HG03571 (cell line): Measurements from ENCODE around the gene NDE1.
"Not testable (repeated sequence)": the region's sequence is repeated elsewhere in the genome, so short reads cannot be mapped to it uniquely, and the experiment has no call there.

Experiments used
- ATAC-seq: cut with Tn5 transposase; IDR thresholded peaks from one replicate; pipeline ENCODE4 v1.9.1; 2021; ENCODE audit not compliant: unreplicated experiment

NDE1 gene

DNA sequence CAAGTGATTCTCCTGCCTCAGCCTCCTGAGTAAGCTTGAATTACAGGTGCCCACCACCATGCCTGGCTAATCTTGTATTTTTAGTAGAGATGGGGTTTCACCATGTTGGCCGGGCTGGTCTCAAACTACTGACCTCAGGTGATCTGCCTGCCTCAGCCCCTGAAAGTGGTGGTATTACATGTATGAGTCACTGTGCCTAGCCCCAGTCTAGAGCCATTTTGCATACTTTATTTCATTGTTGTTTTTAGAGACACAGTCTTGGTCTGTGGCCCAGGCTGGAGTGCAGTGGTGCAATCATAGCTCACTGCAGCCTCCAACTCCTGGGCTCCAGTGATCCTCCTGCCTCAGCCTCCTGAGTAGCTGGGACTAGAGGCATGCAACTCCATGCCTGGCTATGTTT lies 42.5 kb downstream of the NDE1 start:
- ATAC-seq: not testable (repeated sequence)

DNA sequence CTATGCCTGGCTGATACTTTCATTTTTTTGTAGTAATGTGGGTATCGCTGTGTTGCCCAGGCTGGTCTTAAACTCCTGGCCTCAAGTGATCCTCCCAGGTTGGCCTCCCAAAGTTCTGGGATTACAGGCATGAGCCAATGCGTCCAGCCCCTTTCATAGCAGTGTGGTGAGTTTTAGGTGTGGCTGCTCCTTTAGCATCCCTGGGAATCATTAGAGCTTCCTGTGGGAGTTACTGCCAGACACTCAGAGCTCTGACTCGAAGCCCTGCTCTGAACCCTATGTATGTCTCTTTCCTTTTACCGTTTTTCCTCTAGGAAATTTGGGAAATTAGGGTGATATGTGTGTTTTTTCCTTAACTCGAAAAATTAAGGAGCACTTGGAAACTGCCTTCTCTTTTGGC lies 44.5 kb downstream of the NDE1 start:
- ATAC-seq: no peak

DNA sequence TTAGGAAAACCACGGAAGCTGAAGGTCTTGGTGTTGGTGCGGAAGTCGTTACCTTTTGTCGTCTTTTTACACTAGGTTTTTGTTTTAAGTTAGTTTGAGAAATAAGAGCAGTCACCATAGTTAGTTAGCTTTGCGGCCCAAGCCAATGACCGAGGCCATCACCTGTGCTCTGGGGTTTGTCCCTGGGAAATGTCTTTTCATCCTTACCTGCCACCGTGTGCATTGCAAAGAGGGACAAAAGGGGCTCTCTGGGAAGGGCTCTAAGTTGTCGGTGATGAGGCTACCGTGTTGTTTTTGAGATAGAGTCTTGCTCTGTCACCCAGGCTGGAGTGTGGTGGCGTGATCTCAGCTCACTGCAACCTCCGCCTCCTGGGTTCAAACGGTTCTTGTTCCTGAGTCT lies 49.8 kb downstream of the NDE1 start:
- ATAC-seq: no peak

DNA sequence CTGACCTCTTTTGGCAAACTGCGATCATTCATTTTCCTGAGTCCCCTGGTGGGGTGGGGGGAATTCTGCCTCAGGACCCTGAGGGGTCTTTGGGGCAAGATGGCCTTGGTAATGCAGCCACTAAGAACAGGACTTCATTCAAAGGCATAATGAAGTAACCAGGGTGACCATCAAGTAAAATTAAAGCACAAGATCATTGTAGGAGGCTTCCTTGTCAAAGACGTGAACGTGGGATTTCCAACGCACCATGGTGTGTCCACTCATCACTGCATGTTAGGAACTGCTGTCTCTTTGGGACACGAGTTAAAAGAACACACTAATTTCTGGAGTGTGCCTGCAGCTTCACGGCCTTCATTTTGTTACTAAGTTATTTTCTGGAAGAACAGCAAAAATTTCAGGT lies 51.3 kb downstream of the NDE1 start:
- no peak for ATAC-seq

DNA sequence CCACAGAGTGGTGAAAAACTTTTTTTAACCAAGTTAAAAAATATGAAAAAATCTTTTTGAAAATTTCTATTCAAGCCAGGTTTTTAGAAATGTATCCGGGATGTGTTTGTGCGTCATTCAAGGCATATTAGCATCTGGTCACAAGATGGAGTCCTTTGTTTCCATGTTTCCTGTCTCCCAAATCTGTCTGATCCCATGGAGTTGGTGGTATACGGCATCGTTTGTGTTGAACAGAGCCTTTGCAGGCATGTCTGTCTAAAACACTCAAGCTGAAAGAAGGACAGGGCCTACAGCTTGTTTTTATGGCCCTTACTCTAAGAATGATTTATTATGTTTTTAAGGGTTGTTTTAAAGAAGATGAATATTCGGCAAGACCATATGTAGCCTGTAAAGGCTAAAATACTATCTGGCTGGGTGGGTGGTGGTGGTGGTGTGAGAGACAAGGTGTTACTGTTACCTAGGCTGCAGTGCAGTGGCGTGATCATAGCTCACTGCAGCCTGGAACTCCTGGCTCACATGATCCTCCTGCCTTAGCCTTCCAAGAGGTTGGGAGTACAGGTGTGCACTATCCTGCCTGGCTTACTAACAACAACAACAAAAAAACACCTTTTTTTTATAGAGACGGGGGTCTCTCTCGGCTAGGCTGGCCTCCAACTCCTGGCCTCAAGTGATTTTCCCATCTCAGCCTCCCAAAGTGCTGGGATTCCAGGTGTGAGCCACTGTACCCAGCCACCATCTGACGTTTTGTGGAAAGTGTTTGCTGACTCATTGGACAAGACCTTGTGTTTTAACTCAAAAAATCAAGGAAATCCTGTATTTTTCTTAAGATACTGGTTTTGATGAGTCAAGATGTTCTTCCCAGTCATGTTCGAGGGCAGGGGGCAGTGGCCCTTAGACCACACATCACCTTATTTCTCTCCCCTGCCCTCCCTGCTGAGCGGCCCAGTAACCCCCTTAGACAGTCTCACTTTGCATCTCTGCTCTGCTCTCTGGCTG lies 52.2 kb downstream of the NDE1 start:
- ATAC-seq: no peak

DNA sequence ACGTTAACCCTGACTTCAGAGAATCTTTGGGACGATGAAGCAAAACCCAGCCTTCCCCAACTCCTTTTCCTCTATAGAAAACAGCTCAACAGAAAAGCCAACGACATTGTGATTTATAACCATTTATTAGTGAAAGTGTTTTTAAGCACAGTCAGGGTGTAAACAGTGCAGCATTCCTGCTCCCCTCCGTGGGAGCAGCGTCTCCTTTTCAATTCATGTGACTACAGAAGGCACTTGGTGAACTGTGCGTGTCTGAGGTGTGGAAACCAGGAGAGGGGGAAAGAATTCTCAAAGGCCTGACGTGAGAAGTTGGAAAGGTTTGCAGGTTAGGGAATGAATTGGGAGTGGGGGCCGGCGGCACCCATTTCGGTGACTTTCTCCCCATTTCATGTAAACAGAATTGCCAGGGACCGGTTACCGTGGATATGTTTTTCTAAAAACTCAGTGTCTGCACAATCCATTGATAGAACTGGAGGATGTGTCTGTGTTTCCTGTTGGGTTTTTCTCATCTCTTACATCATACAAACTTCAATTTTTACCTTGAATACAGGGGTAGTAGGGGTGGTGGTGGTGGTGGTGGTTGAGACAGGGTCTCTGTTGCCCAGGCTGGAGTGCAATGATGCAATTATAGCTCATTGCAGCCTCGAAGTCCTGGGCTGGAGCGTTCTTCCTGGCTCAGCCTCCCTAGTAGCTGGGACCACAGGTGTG lies 53.1 kb downstream of the NDE1 start:
- ATAC-seq: no peak

DNA sequence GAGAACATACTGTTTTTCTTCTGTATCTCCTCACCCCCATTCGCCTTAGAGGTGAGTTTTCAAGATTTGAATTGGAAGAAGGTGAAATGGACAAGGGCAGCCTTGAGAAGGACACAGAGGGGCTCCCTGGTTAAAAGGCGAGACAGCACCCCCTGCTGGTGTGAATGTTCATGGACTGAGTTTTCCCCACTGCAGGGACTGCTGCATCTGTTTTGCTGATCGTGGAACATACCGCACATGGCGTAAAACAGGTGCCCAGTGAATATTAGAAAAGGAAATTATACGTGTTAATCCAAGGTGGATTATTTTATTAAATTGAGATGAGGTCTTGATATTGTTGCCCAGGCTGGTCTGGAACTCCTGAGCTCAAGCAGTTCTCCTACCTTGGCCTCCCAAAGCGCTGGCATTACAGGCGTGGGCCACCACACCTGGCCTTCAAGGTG lies 54.5 kb downstream of the NDE1 start:
- ATAC-seq: no peak

DNA sequence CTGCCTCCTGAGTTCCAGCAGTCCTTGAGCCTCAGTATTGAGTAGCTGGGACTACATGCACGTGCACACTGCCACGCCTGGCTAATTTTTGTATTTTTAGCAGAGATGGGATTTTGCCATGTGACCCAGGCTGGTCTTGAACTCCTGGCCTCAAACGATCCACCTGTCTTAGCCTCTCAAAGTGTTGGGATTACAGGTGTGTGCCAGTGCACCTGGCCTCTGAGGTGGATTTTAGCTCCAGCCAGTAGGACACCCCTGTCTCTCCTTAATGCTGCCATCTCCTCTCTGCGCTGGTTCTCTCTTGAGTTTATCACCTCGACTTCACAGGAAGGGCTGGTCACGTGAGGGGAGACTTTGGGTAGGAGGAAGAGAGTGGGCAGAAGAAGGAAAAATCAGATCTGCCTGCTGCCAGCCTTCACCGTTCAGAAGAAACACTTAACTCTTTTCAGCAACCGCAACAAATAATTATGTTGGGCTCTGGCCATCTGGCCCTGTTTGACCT lies 55.1 kb downstream of the NDE1 start:
- ATAC-seq: no peak

DNA sequence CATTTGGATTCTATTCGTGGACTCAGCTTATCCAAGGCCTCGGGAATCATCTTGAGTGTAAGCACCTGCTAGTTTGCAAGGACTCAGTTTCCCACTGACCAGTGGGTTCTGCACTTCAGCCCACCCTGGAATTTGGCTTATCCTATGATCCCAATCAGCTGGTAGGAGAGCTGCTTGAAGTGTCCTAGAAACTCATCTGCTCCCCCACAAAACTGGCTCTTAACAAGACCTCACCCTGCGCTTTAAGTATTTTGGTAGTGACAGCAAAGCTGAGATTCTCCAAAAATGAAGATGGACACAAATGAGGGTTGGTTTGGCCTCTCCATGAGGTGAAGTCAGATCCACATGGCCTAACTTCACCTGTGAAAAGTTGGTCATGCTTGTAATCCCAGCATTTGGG lies 57.3 kb downstream of the NDE1 start:
- ATAC-seq: no peak

DNA sequence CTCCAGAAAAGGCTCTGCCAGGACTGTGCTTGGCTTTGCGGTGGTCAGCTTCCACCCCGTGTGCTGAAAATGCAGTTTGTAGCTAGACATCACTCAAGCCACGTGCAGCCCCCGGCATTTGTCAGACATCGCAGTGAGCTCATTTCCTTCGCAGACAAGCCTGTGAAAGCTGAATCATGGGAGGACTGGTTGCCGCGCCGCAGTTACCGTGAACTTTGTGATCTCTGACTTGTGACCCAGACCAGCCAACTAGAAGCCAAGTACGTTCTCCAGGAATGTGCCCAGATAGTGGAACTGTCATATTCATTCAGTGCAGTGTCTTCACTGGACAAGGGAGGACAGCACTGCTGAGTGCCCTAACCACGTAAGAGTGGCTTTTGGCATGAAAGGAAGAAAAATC lies 58.1 kb downstream of the NDE1 start:
- no peak for ATAC-seq

DNA sequence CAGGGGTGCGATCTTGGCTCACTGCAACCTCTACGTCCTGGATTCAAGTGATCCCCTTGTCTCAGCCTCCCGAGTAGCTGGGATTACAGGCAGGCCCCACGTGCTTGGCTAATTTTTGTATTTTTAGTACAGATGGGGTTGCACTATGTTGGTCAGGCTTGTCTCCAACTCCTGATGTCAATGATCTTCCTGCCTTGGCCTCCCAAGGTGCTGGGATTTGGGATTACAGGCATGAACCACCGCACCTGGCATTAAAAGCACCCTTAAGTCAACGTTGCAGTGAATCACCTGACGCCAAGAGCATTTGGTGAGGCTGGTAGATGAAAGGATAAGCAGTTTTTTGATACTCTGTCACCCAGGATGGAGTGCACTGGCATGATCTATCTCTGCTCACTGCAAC lies 59.0 kb downstream of the NDE1 start:
- no peak for ATAC-seq

DNA sequence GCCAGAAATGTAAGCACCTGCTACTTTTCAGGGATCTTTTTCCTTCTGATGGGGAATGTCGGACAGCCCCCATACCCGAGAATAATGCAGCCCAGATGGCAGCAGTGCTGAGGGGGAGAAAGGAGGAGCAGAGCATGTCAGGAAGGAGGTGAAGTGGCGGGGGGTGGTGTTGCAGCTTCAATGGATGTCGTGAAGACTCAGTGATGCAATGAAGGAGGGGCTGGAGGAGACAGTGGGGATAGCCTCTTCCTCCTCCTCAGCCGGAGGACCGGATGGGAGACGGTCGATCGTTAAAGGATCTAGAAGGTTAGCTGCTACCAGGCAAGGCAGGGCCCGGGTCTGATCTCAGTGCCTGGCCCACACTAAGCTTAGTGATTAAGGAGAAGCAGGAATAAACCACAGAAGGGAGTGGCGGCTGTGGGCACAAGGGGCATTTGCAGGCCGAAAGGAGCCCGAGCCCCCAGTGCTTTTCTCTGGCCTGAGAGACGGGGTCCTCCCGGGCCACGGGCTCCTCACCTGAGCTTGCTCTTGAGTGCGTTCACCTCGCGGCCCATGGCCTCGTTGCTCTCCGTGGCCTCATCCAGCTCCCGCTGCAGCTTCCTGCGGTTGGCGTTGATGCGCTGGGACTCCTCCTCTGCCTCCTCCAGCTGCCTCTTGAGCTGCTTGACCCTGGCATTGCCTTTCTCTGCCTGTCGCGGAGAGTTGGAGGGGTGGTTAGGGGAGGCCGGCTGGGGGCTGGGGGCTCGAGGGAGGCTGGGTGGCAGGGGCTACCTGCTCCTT lies 64.5 kb downstream of the NDE1 start:
- ATAC-seq: no peak

DNA sequence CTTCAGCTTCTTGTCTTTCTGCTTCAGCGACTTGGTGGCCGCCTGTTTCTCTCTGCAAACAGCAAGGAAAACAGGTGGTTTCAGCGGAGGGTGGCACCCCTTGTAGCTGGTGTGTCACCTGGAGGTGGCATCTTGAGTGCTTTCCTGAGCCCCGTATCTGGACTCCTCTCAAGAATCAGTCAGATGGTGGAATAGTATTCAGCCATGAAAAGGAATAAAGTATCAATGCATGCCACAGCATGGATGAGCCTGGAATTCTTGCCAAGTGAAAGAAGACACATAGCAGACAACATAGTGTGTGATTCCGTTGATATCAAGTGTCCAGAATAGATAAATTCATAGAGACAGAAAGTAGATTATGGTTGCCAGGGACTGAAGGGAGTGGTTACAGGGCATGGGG lies 65.2 kb downstream of the NDE1 start:
- ATAC-seq: no peak

DNA sequence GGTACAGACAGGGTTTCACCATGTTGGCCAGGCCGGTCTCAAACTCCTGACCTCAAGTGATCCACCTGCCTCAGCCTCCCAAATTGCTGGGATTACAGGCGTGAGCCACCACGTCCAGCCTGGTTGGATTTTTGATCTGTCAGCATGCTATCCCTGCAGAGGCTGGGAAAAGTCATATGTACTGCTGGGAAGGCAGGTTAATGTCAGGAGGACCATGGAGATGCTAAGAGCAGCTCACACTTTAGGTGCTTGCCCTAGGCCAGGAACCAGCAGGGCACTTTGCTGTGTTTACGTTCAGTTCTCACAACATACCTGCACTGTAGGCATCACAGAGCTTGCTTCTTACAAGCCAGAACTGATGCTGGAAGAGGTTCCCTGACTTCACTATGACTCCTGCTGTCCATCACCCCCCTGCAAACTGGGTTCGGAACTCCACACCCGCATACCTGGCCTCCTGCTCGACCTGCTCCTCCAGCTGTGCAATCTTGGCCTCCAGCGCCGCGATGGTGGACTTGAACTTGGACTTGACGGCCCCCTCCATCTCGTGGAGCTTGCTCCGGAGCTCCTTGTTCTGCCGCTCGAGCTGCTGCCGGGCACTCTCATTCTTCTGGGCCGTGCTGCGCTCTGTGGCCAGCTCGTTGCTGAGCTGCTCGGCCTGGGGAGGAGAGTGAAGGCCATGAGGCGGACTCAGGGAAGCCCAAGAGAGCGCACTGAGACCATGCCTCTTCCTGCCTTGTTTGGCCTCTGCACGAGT lies 66.8 kb downstream of the NDE1 start:
- no peak for ATAC-seq

DNA sequence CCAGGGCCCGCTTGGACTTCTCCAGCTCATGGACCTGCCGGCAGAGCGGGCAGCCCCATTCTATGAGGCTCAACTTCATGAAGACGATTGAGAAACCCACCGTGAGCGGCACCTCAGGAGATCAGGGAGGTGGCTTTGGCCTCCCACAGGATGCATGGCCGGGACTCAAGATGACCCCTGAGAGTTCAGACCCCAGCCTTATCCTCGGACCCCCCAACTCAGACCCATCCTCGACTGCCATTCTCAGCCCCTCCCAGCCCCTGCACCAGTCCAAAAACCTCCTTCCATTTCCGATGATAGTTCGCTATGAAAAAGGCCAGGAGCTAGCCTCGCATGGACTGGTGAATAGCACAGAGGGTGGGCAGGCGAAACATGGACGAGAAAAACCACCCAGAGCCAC lies 71.0 kb downstream of the NDE1 start:
- no peak for ATAC-seq

DNA sequence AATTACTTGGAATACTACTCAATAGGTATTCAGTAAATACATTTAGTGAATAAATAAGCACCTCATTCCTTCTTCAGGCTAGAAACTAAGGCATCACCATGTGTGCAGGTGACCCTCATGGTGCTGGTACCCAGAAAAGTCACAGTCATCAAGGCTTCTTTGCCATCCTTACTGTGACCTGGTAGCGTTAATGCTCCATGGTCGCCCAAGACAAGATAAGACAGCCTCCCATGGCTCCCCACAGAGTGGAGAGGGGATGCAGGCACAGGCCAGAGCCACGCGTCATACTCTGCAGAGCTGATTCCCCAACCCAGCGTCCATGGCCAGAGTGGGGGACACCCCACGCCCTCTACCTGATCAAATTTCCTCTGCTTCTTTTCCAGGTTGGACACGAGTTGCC lies 73.8 kb downstream of the NDE1 start:
- ATAC-seq: no peak

DNA sequence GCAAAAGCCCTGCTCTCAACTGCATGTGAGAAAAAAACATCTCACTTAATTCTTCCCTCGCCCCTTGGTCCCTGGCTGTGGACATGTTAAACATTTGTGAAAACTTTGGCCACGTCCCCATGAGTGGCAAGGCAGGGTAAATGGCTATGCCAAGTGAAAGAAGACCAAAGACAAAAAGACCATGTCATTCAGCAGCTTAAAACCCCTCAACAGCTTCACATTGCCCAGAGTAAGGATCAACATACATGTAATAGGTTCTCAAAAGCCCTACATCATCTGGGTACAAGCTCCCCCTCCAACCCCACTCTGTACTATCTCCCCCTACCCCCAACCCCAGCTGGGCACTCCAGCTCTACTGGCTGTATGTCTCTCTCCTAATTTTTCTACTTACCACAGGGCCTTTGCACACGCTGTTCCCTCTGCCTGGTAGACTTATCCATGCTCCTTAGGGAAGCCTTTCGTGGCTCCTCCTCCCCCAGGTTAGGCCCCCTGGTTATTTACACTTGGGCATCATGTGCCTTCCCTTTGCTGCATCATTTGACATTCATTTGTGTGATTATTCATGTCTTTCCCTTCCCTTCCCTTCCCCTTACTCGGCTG lies 75.7 kb downstream of the NDE1 start:
- ATAC-seq: no peak

DNA sequence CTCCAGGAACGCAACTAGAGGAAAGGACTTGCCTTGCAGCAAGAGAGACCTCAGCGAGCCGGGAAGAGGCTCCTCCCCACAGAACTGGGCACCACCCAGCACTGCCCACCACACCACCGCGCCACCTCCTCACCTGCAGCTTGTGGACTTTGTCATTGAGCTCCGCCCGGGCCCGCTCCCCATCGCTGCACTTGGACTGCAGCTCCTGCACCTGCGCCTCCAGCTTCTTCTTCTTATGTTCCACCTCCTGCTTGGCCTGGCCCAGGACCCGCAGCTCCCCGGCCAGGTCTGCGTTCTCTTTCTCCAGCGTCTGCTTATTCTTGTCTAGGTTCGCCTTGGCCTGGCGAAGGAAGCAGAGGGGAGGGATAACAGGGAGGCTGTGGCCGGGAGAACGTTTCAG lies 76.7 kb downstream of the NDE1 start:
- ATAC-seq: no peak

DNA sequence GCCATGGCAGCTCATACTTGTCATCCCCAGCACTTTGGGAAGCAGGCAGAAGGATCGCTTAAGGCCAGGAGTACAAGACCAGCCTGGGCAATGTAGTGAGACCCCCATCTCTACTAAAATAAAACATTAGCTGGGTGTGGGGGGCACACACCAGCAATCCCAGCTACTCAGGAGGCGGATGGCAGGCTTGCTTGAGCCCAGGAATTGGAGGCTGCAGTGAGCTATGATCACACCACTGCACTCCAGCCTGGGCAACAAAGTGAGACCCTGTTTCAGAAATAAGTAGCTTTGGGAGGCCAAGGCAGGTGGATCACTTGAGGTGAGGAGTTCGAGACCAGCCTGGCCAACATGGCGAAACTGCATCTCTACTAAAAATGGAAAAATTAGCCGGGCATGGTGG lies 77.7 kb downstream of the NDE1 start:
- not testable (repeated sequence) for ATAC-seq

DNA sequence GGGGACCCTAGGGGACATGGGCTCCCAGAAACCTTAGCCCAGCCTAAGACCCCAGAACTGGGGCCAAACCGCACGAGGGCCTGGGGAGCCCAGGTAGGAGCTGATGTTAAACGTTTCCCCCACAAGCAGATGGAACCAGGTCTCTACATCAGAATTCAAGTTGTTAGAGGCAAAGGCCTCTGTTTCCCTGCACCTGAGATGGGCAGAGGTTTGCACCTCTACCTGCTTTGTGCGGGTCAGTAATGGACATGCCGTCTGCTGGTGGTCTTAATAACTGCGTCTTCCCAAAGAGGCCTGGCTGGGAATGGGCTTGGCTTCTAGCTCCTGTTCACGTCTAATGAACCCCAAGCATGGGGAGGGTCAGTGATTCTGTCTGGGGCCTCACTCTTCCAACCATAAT lies 79.1 kb downstream of the NDE1 start:
- ATAC-seq: no peak
